Measurements from ENCODE around the gene PVALEF.

Gene PVALEF

DNA sequence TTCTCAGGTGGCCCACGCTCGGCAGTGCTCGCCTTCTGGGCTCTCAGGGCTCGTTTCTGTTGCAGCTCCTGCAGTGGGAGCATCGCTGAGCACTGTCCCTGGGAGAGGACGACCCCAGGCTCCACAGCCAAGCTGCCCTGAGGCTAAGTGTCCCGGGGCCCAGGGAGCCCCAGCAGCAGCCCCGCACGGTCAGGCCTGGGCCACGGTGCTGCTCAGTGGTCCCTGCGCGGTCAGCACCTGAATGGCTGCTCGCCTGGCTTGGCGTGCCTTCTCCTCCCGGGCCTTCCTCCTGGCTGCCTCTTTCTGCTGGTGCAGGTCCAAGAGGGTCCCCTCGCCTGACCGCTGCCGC is 34.1 kb downstream of the PVALEF start:
- DNase-seq: no peak

DNA sequence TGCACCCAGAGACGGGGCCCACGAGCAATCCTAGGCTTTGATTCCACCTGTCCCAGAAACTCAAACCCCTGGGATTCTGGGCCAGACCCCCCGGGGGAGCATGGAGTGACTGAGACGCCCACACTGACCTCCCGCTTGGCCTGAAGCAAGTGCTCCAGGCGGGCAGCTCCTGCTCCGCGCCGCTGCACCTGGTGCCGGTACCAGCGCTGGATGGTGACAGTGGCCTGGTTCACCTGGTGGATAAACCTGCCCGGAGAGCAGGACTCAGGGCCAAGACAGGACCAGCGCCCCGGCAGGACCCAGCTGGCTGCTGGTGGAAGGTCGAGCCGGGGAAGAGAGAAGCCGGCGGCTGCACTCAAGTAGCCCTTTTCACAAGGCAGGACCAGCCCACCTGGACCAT is 34.9 kb downstream of the PVALEF start:
- no peak for DNase-seq

DNA sequence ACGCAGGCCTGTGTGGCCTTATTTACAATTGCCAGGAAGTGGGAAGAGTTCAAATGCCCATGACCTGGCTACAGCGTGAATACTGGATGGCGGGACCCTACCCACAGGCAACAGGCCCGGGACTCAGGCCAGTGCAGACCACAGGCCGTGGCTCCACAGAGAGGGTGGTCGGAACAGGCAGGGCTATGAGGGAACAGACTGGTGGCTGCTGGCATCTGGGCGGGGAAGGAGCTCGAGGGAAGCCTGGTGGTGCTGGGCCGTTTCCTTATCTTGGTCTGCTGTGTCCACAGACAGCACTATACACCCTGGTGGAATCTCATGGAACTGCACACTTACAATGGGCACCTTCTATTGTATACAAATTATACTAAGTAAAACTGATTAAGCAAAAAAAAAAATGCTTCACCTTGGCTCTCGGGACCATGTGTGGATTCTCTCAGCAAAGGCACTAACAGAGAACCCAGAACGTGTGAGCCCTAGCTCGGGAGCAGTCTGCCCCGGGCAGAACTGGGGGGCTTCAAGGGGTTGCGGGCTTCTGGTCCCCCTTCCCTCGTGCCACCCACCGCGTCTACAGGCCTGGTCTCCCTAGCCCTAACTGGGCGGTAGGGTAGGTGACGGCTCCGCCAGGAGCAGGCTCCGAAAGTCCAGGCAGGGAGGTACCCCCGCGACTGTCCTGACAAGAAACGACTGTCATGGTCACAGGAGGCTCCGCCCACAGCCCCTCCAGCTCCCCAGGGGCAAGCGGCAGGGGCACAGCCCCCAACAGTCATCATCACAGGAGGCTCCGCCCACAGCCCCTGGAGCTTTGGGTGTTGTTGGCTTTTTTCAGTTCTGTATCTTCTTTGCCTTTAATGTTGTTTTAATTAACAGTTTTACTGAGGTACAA is 35.6 kb downstream of the PVALEF start:
- peak; percentile 26 for DNase-seq

DNA sequence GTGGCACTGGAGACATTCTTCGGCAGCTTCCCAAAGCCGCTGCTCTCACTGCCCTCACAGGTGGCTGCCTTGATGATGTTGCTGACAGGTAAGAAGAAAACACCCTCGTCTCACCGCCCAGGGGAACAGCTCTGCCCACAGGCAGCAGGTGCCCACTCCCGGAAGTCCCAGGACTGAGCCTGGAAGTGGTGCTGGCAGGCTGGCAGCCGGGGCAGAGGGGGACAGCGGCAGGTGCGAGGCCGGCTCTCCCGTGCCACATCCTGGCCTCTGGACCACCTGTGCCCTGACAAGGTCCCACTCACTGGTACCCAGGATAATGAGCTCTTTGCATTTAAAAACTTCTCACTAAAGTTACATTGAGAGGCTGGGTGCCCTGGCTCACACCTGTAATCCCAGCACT is 37.0 kb downstream of the PVALEF start:
- DNase-seq: no peak

DNA sequence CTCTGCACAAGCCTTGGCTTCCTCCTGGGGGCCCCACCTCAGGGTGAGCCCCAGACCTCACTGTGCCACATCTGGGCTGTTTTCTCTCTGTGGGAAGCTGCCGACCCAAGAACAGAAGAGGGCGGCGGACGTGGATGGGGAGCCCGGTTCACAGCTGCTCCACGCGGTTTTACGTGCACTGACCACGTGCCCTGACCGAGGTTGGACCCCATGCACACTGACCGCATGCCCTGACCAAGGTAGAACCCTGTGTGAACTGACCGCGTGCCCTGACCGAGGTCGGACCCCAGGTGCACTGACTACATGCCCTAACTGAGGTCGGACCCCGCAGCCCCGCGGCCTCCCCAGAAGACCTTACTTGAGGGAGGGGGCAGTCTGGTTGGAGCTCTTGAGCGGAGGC is 37.8 kb downstream of the PVALEF start:
- DNase-seq: no peak

DNA sequence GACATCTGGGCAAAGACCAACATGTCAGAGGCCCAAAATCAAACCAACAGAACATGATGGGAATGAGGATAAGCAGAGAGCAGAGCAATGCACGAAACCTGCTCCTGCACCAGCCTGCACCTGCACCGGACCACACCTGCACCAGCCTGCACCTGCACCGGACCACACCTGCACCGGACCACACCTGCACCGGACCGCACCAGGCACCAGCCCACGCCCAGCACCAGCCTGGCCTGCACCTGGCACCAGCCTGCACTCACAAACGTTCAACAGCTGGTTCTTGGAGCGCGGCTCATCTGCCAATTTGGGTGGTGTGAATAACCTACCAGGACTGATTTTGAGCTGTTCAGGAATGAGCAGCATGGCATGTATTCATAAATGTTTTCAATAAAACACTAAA is 39.3 kb downstream of the PVALEF start:
- DNase-seq: no peak

DNA sequence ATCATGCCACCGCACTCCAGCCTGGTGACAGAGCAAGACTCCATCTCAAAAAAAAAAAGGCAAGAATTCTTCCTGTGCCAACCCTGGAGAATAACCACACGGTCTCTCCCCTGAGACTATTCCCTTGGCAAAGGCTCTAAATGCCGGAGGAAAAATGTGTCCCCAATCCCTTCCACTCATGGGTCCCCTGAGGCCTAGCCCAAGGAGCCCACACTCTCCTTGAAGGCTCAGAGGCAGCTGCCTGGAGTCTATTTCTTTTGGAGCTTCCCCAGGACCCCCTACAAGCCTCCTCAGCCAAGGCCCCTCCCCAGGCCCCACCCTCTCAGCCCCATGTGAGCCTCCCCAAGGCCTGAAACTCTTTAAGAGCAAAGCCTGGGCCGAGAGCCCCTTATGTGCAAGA is 40.9 kb downstream of the PVALEF start:
- no peak for DNase-seq

DNA sequence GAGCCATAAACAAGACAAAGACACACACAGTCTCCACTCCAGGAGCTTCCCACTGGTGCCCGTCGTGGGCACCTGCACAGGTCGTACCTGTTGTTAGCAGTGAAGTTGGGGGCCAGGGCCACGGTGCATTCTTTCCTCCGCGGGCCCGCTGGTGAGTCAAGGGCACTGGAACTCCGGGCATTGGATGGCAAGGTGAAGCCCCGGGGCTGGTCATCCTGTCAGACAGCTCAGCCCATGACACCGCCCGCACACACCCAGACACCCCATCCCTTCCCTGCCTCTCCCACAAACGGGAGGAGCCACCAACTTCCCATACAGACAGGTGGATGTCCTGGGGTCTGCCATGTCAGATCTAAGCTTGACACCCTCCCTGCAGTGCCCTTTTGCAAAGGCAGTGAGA is 41.4 kb downstream of the PVALEF start:
- DNase-seq: no peak

DNA sequence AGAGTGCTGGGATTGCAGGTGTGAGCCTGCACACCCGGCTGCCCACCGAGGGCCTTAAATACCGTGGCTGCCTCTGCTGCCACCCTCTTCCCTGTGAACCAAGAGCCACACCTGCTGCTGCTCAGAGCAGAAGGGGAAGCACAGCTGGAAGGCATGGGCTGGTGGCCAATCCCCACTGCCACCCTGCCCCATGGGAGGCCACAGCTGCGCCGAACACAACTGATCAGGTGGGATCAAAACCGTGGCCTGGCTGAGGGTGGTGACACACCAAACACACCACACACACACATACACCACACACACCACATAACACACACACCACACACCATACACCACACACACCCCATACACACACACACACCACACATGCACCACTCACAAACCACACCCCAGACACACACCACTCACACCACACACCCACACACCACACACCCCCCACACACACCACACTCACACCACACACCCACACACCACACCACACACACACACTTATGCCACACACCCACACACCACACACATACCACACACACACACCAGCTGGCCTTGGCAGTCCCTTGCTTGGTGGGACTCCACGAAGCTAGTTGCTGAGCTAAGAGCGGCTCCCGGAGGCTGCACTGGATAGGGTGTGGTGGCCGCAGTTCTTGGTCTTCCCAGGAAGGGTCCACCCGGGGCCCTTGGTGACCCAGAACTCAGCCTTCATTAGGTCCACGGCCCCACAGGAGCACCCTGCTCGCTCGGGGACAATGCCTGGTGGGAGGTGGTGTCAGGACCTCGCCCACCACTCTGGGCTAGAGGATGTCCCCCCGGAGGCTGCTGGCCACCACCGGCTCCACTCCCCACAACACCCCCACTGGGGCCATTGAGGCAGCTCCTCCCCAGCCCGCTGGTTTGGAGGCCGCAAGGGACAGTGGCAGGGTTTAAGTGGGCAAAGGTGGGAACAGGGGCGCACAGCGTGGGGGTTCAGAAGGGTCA is 42.6 kb downstream of the PVALEF start:
- DNase-seq: no peak

DNA sequence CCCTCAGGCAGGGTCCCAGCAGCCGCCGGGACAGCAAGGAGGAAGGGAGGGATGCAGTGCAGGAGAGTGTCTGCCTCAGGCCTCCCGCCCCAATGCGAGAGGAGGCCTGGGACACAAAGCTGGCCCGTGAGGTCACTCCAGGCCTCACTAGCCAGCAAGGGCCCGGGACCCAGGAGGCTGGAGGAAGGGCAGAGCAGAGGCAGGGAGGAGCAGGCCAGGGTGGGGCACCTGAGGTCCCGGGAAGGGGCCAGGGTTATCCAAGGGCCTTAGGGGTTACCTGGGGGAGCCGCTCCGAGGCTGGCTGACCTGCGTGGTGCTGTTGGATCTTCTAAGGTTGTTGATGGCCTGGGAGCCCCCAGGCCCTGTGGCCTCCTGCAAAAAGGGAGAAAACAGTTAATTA is 43.3 kb downstream of the PVALEF start:
- no peak for DNase-seq

DNA sequence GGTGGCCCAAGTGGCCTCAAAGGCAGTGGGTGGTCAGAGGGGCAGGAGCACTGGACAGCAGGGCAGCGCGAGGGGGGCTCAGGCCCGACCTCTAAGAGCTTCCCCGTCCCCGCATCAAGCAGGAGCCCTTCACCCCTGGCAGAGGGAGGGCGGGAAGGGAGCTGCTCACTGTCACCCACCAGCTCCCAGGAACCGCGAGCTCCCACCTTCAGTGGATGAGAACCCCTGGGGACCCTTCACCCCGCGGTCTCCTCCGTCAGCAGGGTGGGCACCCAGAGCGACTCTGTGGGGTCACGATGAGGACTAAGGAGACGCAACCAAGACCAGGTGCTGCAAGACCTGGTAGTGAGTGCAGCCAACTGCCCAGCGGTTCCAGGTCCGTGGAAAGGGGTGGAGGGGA is 43.8 kb downstream of the PVALEF start:
- no peak for DNase-seq

DNA sequence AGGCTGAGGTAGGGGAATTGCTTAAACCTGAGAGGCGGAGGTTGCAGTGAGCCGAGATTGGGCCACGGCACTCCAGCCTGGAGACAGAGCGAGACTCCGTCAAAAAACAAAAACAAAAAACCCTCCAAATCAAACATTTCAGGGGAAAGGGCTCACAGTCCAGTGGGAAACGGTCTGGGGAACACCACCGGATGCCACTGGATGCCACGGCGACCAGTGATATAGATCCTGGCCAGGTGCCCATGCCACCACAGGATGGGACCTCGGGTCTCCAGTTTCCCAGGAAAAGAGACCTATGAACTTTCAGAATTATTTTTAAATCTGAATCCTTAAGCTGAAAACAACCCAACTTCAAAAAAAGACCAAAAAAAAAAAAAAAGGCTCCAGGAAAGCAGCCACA is 45.2 kb downstream of the PVALEF start:
- no peak for DNase-seq

DNA sequence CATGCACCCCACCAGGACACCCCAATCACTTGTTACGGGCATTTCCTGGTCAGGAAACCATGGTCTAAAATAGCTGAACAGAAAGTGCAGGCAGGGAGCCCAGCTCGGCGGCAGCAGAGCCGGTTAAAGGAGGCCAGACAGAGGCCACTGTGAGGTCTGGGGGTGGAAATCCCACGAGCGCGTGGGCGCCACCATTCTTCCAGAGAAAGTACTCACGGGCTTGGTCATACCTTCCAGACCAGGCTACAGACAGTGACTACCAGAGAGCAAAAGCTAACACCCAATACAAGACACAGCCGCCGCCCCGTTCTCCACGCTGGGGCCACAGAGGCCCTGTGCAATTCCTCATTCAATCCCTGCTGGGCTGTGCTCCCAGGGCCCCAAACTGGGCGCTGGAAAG is 45.6 kb downstream of the PVALEF start:
- no peak for DNase-seq

DNA sequence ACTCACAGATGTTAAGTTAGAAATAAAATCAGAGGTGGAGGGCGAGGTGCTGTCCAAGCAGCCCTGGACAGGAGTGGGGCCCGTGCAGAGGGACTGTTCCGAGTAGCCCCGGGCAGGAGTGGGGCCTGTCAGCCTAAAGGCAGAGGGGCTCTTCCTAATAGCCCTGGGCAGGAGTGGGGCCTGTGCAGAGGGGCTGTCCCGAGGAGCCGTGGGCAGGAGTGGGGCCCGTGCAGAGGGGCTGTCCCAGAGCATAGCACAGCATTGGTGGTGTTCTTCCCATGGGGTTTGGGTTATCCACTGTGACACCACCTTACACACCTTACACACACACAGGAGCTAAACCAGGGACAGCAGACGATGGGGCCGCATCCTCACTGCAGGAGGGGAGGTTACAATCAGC is 47.1 kb downstream of the PVALEF start:
- no peak for DNase-seq

DNA sequence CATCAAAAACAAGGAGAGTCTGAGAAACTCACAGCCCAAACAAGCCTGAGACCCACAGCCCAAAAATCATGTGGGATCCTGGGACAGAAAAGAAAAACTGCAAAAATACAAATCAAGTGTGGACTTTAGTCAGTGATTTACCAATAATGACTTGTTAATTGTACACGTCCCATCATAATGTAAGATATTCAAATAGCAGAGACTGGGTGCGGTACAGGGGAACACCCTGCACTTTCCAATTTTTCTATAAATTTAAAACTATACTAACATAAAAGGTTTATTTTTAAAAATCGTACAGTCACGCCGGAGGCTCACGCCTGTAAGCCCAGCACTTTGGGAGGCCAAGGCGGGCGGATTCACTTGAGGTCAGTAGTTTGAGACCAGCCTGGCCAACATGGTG is 48.7 kb downstream of the PVALEF start:
- DNase-seq: no peak

DNA sequence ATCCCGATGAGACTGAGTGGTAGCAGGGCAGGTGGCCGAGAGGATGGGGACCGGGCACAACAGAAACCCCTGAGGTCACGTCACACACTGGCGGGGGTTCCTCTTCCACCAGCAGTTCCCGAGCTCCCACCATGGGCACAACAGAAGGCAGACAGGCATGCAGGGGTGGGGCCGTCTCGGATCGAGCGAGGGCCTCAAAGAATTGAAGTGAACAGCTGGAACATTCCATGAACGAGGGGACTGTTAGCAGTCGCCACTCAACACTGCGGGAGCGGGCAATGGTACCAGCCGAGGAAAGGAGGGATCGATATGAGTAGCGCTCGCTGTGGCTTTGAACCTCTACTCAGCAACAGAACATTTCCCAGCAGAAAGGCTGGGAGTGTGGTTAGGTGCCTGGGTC is 52.2 kb downstream of the PVALEF start:
- no peak for DNase-seq

DNA sequence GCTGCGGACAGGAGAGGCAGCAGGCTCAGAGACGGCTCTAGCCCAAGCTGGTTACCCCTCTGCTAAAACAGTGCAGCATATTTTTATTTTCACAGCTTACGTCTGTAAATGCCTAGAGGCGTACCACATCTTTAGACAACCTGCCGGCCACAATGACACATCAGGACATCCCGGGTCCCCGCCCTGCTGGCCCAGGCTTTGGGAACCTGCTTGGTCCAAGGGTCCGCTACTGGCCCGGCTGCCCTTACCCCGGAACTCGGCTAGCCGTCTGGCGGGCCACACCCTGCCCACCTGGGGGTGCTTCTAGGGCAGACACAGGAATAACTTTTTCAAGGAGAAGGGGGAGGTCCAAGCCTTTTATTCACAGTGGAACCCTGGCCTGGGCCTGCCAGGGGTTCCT is 53.2 kb downstream of the PVALEF start:
- DNase-seq: no peak

DNA sequence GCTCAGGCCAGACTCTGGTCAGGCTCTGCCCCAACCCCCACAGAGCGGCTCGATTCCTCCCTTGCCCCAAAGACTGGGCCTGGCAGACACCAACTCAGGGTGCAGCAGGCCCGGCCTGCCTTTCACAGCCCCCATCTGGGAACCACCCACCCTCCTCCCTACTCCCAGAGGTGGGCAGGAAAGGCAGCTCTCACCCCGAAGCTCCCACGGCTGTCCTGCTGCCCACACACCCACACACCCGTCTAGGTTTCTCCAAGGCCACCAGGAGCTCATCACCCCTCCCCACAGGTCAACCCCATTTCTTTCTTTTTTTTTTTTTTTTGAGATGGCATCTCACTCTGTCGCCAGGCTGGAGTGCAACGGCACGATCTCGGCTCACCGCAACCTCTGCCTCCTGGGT is 53.7 kb downstream of the PVALEF start:
- DNase-seq: no peak

DNA sequence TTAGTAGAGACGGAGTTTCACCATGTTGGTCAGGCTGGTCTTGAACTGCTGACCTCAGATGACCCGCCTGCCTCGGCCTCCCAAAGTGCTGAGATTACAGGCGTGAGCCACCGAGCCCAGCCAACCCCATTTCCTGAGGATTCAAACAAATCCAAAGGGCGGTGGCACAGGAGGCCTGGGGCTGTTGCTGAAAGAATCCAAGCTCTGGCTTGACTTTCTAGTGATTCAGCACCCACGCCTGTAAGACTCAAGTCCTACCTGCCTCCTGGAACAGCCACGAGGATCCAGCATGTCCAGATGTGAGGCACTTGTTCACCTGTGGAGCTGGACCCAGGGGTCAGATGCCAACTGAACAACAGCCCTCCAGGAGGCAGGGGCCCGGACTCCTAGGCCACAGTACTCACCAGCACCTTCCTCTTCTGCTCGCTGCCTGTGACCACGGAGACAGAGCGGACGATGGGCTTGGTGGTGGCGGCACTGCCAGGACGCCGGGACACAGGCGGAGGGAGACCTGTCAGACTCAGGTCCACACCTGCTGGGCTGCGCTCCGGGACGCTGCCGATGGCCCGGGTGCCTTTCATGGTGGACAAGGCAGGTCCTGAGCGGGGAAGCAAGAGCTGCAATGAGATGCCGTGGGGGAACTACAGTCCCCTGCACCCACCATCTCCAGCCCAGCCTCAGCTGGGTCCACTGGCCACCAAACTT is 54.3 kb downstream of the PVALEF start:
- no peak for DNase-seq

DNA sequence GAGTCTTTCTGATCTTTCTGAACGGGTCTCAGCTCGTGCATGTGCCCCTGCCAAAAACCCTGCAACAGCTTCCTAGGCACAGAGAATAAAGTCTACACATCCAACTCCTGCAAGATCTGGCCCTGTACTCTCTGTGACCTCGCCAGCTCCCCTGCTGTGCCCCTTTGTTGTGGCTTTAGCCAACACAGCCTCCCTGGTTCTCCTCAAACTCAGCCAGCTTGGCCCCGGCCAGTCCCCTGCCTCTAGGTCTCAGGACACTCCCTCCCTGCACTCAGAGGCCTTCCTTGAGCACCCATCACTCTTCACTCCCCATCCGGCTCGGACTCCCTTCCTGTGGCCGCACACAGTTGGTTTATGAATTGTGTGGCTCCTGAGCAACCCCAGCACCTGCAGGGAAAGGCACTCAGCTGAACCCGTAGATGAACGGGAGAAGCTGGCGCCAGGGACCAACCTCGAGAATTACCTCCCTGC is 56.1 kb downstream of the PVALEF start:
- DNase-seq: no peak

DNA sequence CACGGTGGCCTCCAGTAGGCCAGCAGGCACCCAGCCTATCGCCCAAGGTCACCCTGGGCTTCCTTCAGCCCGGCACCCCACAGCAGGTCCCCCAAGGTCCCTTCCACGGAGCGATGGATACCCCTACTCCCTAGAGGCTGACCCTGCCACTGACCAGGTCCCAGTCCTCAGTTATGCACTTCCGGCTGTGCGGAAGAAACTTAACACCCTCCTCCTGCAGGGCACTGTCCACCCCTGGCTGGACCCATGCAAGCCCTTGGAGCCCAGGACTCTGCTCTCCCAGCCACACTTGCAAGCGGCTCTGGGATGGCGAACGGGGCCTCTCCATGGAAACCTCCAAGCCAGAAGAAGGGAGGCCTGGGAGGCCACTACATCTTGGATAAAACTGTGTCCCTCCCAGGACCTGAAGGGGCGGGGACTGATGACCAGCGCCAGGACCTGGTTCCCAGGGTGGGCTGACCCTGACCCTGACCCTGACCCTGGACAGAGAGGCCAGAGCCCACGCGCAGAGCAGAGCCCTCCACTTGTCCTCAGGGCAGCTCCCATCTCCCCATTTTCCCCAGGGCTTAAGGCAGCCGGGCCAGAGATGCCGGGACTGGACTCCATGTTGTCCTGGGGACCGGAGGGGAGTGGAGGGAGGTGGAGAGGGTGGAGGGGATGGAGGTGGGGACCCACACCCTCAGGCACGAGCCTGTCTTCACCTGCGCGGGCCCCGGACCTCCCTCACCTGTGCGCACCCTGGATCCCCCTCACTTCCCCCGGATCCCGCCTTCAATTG is 56.7 kb downstream of the PVALEF start:
- no peak for DNase-seq

DNA sequence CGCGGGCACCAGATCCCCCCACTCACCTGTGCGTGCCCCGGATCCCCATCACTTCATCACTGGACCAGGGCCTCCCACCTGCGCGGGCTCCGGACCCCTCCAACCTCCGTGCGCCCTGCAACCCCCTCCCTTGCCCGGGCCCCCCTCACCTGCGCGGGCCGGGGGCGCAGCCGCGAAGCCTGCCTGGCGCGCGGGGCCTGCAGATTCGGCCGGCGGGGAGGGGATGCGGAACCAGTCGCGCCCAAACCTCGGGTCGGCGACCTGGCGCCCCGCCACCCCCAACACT is 57.3 kb downstream of the PVALEF start:
- DNase-seq: no peak
